Neural crest cell (in vitro differentiated cells): ENCODE measurements around the gene SLIT3. TPM values are rescaled to one million over a fixed set of nuclear protein-coding genes. Genes with fewer than 3 reads are reported as not detected.
A peak's percentile ranks its signal among the peaks of the same experiment; 100 is the strongest.

Experiments used
- DNase-seq: peaks from one replicate; pipeline ENCODE4 v3.0.0; 2021; ENCODE audit warnings: low read depth, mixed read lengths, low spot score
- H3K27ac Mint-ChIP-seq: one replicate; pipeline ENCODE4 v1.8.0; 2021; ENCODE audit warnings: mild to moderate bottlenecking, mixed read lengths; ENCODE audit not compliant: unreplicated experiment
- H3K27me3 Mint-ChIP-seq: 2 replicates; pipeline ENCODE4 v1.8.0; 2021; ENCODE audit warnings: low read depth, mild to moderate bottlenecking, mixed read lengths
- H3K36me3 Mint-ChIP-seq: 2 replicates; pipeline ENCODE4 v1.8.0; 2021; ENCODE audit warnings: low read depth, mild to moderate bottlenecking, mixed read lengths
- H3K4me1 Mint-ChIP-seq: 2 replicates; pipeline ENCODE4 v1.8.0; 2021; ENCODE audit warnings: mixed read lengths
- H3K4me3 Mint-ChIP-seq: one replicate; pipeline ENCODE4 v1.8.0; 2021; ENCODE audit warnings: mild to moderate bottlenecking, mixed read lengths
- H3K9me3 Mint-ChIP-seq: 2 replicates; pipeline ENCODE4 v1.8.0; 2021; ENCODE audit warnings: mixed read lengths
- total RNA-seq: library from RNA; stranded (reverse); gene quantifications from 2 replicates; pipeline ENCODE4 v1.2.1, GENCODE V29; 2021
- TF ChIP-seq, protein P1 (sequence below): fragments of 200-600 bp; sonication (generic); conservative IDR thresholded peaks from 2 replicates; pipeline ENCODE4 v1.5.0; 2021; ENCODE audit warnings: antibody characterized with exemption, mild to moderate bottlenecking

The SLIT3 gene
- total RNA-seq, 1 donor from 2014 or later: 13.3 TPM

DNA sequence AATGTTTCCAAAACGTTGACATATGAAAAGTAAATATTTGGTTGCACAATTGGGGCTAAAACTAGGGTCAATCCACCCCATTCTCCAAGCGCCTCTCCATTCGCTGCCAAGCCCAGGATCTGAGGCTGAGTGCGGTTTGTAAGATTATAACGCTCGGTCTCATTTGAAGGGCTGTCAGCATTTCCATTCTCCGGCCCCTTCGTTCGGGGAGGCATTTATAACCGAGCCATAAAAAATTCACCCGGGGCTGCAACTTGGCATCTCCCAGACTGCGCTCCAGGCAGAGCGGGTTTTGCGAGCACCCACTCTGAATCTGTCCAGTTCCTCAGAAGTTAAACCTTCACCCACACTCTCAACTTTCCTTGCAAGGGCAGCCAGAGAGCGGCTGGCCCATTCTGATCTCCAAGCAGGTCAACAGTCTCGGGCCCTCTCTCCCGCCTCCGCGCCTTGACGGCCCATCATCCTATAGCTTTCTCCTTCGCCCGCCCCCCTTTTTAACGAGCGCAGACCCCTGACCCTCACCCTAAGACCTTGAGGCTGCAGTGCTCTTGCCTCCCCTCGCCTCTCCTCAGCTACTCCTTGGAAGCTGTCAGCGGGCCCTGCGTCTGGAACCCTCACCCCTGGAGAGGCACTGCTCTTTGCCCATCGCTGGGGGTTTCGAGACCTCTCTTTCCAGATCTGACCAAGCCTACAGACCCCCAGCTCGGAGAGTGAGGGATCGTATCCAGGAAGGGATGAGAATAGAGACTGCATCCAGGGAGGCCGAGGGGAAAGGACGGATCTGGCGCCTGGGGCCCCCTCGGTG, 1.1 kb downstream of the SLIT3 start:
- peaks cover 81% of the 10 kb centered on the region for H3K27me3 Mint-ChIP-seq
- DNase-seq: no peak
- no peaks in the 10 kb centered on the region for H3K9me3 Mint-ChIP-seq
- peaks cover 23% of the 10 kb centered on the region for H3K4me1 Mint-ChIP-seq
- no peak overlapping the region for H3K27ac Mint-ChIP-seq
- peak overlapping the region; percentile 80 for H3K4me3 Mint-ChIP-seq
- TF ChIP-seq, protein P1, sequence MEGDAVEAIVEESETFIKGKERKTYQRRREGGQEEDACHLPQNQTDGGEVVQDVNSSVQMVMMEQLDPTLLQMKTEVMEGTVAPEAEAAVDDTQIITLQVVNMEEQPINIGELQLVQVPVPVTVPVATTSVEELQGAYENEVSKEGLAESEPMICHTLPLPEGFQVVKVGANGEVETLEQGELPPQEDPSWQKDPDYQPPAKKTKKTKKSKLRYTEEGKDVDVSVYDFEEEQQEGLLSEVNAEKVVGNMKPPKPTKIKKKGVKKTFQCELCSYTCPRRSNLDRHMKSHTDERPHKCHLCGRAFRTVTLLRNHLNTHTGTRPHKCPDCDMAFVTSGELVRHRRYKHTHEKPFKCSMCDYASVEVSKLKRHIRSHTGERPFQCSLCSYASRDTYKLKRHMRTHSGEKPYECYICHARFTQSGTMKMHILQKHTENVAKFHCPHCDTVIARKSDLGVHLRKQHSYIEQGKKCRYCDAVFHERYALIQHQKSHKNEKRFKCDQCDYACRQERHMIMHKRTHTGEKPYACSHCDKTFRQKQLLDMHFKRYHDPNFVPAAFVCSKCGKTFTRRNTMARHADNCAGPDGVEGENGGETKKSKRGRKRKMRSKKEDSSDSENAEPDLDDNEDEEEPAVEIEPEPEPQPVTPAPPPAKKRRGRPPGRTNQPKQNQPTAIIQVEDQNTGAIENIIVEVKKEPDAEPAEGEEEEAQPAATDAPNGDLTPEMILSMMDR: no peak
- H3K36me3 Mint-ChIP-seq: no peaks in the 10 kb centered on the region

DNA sequence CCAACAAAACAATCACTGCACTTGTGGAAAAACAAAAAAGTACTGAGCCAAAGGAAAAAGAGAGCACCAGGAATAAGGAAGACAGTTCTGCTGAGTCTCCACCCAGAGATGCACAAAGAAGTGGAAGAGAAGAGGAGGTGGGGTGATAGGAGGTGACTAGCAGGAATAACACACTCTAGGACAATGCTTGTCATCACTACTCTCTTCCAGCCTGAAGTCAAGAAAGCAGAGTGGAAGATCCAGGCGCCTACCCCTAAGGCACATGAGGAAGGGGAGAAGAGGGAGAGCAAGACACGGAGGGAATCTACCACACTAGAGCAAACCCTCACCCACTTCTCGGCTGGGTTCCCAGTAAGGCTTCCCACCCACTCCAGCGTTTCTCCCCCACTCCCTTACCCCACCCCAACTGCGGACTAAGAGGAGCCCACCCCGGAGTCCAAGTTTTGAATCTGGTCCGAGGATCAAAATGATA, 1.7 kb downstream of the SLIT3 start:
- no peak for DNase-seq
- peak overlapping the region; percentile 80 for H3K4me3 Mint-ChIP-seq
- H3K27me3 Mint-ChIP-seq: peaks cover 75% of the 10 kb centered on the region
- H3K4me1 Mint-ChIP-seq: peaks cover 23% of the 10 kb centered on the region
- H3K9me3 Mint-ChIP-seq: no peaks in the 10 kb centered on the region
- H3K27ac Mint-ChIP-seq: no peak overlapping the region
- H3K36me3 Mint-ChIP-seq: no peaks in the 10 kb centered on the region
- TF ChIP-seq, protein P1: no peak

GRCh38 chr5:169298193-169298592, 2.7 kb downstream of the SLIT3 start:
- Mint-ChIP-seq H3K4me3 (peak overlapping the region; percentile 27), H3K36me3 (no peaks in the 10 kb centered on the region), H3K9me3 (no peaks in the 10 kb centered on the region), H3K4me1 (peaks cover 23% of the 10 kb centered on the region), H3K27me3 (peaks cover 67% of the 10 kb centered on the region), H3K27ac (no peak overlapping the region)
- TF ChIP-seq, protein P1: no peak
- no peak for DNase-seq

GRCh38 chr5:169296419-169297143, 4.4 kb downstream of the SLIT3 start:
- Mint-ChIP-seq H3K9me3 (no peaks in the 10 kb centered on the region), H3K27me3 (peaks cover 51% of the 10 kb centered on the region), H3K4me1 (peaks cover 12% of the 10 kb centered on the region), H3K27ac (no peak overlapping the region), H3K4me3 (no peak overlapping the region), H3K36me3 (no peaks in the 10 kb centered on the region)
- DNase-seq: no peak
- TF ChIP-seq, protein P1: no peak

GRCh38 chr5:169295306-169295705, 5.6 kb downstream of the SLIT3 start:
- no peak for DNase-seq
- H3K4me3 Mint-ChIP-seq: no peak overlapping the region
- no peaks in the 10 kb centered on the region for H3K36me3 Mint-ChIP-seq
- H3K9me3 Mint-ChIP-seq: no peaks in the 10 kb centered on the region
- H3K27ac Mint-ChIP-seq: no peak overlapping the region
- H3K27me3 Mint-ChIP-seq: peaks cover 49% of the 10 kb centered on the region
- peaks cover 6% of the 10 kb centered on the region for H3K4me1 Mint-ChIP-seq
- TF ChIP-seq, protein P1: no peak
